GM12801 (cell line): ENCODE data around the gene CUL9.

Experiments
- TF ChIP-seq, protein P1 (sequence below): IDR thresholded peaks from one replicate; pipeline ENCODE4 v1.5.1; 2011; ENCODE audit warnings: control low read depth; ENCODE audit not compliant: insufficient read length; ENCODE audit errors: extremely low read depth

CUL9 gene

DNA sequence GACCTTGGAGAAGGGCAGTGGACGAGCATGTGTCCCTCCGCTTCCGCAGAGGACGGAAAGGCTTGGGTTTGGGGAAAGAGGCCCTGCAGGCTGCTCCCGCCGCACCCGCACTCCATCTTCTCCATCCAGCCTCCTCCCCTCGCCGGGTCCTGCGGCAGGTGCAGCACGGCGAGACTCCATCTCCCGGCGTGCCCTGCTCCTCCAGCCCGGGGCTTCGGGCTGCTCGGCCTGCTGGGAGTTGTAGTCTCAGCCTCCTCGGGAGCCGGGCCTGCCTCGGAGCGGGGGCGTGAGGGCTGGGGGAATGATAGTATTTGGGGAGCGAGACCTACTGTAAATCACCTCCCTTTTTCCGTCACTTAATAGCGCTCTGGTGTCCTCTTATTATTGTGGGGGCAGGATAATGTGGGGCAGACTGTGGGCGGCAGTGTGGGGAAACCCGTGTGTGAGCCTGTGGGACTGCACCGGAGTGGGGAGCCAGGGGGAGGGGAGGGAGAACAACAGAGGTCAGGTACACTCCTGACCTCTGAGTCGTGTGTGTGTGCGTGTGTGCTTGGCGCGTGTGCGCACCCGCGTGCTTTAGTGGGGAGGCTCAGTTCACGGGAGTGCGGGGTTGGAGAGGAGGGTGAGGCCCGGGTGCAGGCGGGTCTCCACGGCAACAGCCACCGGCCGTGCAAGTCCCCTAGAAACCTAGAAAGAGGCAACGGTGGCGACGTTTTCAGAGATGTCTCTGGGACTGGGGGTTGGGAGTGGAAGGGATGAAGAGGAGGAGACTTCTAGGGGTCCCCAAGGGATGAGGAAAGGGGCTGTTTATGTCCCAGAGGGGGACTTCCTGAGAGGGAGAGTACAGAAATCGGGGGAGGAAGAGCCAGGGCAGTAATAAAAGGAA is 65.4 kb downstream of the CUL9 start:
- TF ChIP-seq, protein P1, sequence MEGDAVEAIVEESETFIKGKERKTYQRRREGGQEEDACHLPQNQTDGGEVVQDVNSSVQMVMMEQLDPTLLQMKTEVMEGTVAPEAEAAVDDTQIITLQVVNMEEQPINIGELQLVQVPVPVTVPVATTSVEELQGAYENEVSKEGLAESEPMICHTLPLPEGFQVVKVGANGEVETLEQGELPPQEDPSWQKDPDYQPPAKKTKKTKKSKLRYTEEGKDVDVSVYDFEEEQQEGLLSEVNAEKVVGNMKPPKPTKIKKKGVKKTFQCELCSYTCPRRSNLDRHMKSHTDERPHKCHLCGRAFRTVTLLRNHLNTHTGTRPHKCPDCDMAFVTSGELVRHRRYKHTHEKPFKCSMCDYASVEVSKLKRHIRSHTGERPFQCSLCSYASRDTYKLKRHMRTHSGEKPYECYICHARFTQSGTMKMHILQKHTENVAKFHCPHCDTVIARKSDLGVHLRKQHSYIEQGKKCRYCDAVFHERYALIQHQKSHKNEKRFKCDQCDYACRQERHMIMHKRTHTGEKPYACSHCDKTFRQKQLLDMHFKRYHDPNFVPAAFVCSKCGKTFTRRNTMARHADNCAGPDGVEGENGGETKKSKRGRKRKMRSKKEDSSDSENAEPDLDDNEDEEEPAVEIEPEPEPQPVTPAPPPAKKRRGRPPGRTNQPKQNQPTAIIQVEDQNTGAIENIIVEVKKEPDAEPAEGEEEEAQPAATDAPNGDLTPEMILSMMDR: no peak

DNA sequence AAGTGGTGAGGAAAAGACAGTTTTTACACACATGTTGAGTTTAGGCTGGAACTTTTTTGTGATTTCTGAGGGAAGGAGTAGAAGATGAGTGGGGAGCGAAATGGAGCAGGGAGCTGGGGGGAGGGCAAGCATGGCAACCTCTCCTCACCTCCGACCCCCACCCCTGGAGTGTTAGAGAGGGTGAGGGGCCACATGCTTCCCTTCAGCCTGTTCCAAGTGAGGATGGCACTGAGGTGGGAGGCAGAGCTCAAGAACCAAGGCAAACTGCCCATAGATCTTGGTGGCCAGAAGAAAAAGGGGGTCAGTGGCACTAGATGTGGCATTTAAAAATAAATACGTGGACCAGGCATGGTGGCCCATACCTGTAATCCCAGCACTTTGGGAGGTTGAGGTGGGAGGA is 66.1 kb downstream of the CUL9 start:
- TF ChIP-seq, protein P1: no peak

DNA sequence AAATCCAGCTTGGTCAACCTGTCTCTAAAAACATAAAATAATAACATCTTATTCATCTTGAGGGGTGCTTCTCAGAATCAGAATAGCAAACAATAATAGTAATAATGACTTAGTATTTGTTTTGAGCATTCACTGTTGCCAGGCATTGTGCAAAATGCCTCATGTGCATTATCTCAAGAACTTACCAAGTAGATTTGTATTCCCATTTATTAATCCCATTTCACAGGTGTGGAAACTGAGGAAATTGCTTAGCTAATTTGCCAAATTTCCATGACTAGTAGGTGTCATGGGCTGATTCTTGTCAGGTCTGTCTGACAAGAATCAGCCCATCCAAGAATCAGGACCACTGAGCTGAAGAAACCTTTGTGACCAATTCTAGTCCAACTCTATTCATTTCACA is 66.8 kb downstream of the CUL9 start:
- TF ChIP-seq, protein P1: no peak

DNA sequence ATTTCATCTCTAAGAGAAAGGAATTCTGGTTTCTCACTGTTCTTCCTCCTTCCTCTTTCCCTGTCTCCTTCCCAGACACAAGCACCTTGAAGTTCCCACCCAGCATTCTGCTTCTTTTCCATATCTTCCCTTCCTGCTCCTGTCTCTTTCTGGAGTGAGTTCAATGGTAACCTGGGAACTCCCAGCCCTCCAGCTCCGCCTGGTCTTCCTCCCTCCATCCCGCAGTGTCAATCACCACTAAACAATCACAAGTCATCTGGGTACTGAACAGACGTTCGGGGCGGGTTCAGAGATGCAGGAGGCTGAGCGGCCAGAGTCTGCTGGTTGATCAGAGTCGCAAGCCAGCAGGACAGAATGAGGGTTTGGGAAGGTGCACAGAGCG is 69.0 kb downstream of the CUL9 start:
- TF ChIP-seq, protein P1: no peak

DNA sequence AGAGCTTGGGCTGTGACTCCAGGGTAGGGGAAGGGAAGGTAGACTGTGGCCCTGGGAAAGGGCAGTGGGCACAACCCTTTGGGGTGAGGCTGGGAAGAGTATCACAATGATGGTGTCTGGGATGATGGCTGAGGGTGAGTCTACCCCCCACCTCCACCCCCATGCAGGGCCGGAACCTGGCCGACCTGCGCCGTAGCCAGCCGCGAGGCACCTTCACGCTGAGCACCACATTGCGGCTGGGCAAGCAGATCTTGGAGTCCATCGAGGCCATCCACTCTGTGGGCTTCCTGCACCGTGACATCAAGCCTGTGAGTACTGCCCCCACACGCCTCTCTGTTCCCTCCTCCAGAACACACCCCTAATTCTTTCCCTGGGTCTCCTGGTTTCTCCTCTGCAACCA is 71.4 kb downstream of the CUL9 start:
- TF ChIP-seq, protein P1: no peak

DNA sequence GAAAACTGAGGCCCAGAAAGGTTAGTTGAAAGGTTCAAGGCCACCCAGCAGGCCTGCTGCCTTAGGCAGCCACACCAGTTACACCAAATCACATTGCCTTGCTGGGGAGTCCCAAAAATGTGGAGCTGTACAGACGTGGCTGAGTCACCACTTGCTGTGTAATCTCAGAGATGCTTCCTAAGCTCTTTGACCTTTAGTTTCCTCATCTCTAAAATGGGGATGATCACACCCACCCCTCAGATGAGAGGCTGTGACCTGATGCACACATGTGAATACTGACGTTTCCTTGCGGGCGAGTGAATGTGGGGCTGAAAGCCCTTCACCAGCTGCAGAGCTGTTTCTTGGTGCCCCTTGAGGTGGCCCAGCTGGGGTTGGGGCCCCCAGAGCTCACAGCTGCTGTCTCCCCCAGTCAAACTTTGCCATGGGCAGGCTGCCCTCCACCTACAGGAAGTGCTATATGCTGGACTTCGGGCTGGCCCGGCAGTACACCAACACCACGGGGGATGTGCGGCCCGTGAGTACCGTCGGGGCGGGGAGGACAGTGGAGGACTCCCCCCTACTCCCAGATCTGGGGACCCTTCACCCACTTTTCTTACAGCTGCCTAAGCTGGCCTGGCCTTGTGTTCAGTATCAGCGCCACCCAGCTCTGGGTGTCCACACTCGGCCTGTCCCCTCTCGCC is 72.3 kb downstream of the CUL9 start:
- TF ChIP-seq, protein P1: no peak

DNA sequence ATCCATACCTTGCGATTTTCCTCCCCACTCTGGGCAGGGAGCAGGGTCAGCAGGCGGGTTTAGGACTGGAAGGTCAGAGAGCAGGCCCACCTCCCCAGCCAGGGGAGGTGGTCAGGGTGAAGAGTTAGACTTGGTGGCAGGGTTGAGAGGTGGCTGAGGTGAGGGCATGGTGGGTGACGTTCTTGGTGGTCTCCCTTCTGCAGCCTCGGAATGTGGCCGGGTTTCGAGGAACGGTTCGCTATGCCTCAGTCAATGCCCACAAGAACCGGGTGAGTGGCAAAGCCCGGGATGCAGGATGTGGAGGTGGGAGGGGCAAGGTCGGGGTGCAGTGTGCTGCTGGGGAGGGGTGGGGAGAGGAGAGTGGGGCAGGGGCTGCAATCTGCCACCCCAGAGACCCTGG is 72.8 kb downstream of the CUL9 start:
- TF ChIP-seq, protein P1: no peak
